Gastroesophageal sphincter (tissue), 4 donors: ENCODE data around the gene MAPK6. TPM values are rescaled to one million over a fixed set of nuclear protein-coding genes. Genes with fewer than 3 reads are reported as not detected.

Experiments used
- ATAC-seq: fragments of 150-250 bp; one replicate; pipeline ENCODE4 v1.9.1; 2016; ENCODE audit warnings: mild to moderate bottlenecking, moderate library complexity
- H3K27ac ChIP-seq, 4 donors: fragments of 200-600 bp; sonication (generic) in 3 of 4; 1 replicate in 3 of 4; 2 replicates in 1 of 4; pipeline ENCODE4 v1.5.1; 2016 to 2019
- H3K27me3 ChIP-seq: fragments of 200-600 bp; sonication (generic); one replicate; pipeline ENCODE4 v1.5.1; 2019
- H3K36me3 ChIP-seq, 2 donors: fragments of 200-600 bp; sonication (generic); one replicate each; pipeline ENCODE4 v1.5.1; 2019; ENCODE audit warnings: control low read depth in 1 of 2
- H3K4me1 ChIP-seq, 3 donors: fragments of 200-600 bp; sonication (generic); 1 replicate in 2 of 3; 2 replicates in 1 of 3; pipeline ENCODE4 v1.5.1; 2016 to 2019; ENCODE audit warnings: control low read depth in 2 of 3
- H3K4me3 ChIP-seq, 2 donors: fragments of 200-600 bp; sonication (generic); one replicate each; pipeline ENCODE4 v1.5.1; 2019; ENCODE audit warnings: mild to moderate bottlenecking in 1 of 2, moderate library complexity in 1 of 2
- H3K9me3 ChIP-seq, 3 donors: fragments of 200-600 bp; sonication (generic); one replicate each; pipeline ENCODE4 v1.5.1; 2017 to 2019; ENCODE audit warnings: control low read depth in 2 of 3
- EP300 ChIP-seq: sonication (generic); formaldehyde crosslinking; IDR thresholded peaks from one replicate; pipeline ENCODE4 v1.6.1; 2017; ENCODE audit warnings: antibody characterized with exemption, mild to moderate bottlenecking
- POLR2A ChIP-seq, 2 donors: fragments of 450-650 bp; IDR thresholded peaks; one replicate each; pipeline ENCODE4 v1.6.1; 2017; ENCODE audit warnings: antibody characterized with exemption in 2 of 2, mild to moderate bottlenecking in 2 of 2, moderate library complexity in 1 of 2
- POLR2AphosphoS5 ChIP-seq: sonication (generic); formaldehyde crosslinking; IDR thresholded peaks from one replicate; pipeline ENCODE4 v1.6.1; 2017; ENCODE audit warnings: antibody characterized with exemption
- WGBS, 2 donors: methylation state at CpG; one replicate each; pipeline ENCODE4 v1.1.5; 2018; ENCODE audit warnings: low coverage in 1 of 2; 5-methylcytosine and 5-hydroxymethylcytosine counted together
- total RNA-seq, 4 donors: library from RNA; depleted of rRNA; stranded (reverse); fragments of >200 nt; gene quantifications; one replicate each; pipeline ENCODE4 v1.1.0, GENCODE V29; 2016
- TF ChIP-seq, protein P1 (sequence below), 4 experiments: fragments of 200-600 bp in 2 of 4; fragments of 450-650 bp in 2 of 4; sonication (generic) in 1 of 4; IDR thresholded peaks; one replicate each; pipeline ENCODE4 v1.5.1; 2017 to 2019; ENCODE audit warnings: antibody characterized with exemption in 4 of 4, mild to moderate bottlenecking in 2 of 4, moderate library complexity in 2 of 4

Gene MAPK6
- total RNA-seq, 4 donors from 2014 or later: 17.5 to 22.5 (median 20.7) TPM

DNA sequence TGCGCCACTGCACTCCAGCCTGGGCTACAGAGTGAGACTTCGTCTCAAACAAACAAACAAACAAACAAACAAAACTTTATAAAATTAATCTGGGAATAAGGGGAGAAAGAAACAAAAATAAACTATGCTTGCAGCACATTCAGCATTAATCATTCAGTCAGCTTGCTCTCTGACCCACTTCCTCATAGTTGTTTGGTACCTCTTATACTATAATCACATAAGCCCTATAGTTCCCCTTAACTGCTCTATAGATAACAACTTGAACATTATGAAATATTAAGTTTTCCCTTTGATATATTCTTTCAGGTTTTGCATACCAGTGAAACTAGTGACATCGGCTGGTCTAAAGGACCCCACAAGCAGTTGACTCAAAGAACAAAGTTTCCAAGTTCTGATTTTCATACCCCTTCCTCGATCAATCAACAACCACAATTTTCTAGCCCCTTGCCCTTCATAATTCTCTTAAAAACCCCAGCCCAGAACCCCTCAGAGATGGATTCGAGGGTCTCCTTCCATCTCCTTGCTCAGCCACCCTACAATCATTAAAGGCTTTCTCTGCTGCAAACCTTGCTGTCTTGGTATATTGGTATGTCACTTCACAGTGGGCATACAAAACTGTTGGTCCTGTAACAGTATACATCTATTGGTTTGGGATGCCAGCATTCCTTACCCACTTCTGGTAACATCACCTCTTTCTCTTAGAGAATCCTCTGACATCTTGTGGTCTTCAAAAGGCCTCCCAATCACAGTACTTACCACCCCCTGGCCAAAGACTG is 67.2 kb downstream of the MAPK6 start:
- TF ChIP-seq POLR2AphosphoS5 (no peak), EP300 (no peak), POLR2A (IDR thresholded peaks at IDR 0.05) (no peak)
- TF ChIP-seq, protein P1, sequence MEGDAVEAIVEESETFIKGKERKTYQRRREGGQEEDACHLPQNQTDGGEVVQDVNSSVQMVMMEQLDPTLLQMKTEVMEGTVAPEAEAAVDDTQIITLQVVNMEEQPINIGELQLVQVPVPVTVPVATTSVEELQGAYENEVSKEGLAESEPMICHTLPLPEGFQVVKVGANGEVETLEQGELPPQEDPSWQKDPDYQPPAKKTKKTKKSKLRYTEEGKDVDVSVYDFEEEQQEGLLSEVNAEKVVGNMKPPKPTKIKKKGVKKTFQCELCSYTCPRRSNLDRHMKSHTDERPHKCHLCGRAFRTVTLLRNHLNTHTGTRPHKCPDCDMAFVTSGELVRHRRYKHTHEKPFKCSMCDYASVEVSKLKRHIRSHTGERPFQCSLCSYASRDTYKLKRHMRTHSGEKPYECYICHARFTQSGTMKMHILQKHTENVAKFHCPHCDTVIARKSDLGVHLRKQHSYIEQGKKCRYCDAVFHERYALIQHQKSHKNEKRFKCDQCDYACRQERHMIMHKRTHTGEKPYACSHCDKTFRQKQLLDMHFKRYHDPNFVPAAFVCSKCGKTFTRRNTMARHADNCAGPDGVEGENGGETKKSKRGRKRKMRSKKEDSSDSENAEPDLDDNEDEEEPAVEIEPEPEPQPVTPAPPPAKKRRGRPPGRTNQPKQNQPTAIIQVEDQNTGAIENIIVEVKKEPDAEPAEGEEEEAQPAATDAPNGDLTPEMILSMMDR (IDR thresholded peaks at IDR 0.05): no peak
- Histone ChIP-seq H3K4me1 (no peaks in the 10 kb centered on the region), H3K4me3 (no peak overlapping the region), H3K36me3 (no peaks in the 10 kb centered on the region), H3K27ac (no peak overlapping the region), H3K27me3 (no peaks in the 10 kb centered on the region), H3K9me3 (peaks cover 0 to 19% (median 0%) of the 10 kb centered on the region in 3 donors)
- 86 to 97% methylated on average over 5 of the region's 5 CpGs for WGBS, 2 donors
- ATAC-seq: no peak

GRCh38 chr15:52090193-52090592 is 71.2 kb downstream of the MAPK6 start:
- no peak for ATAC-seq
- H3K27ac ChIP-seq: no peak overlapping the region
- H3K4me3 ChIP-seq: no peak overlapping the region
- peaks cover 0 to 11% (median 7%) of the 10 kb centered on the region in 3 donors for H3K4me1 ChIP-seq
- TF ChIP-seq, protein P1 (IDR thresholded peaks at IDR 0.05): no peak
- no peak for TF ChIP-seq POLR2AphosphoS5
- TF ChIP-seq POLR2A (IDR thresholded peaks at IDR 0.05): no peak
- no peak for TF ChIP-seq EP300
- H3K27me3 ChIP-seq: no peaks in the 10 kb centered on the region
- H3K36me3 ChIP-seq: no peaks in the 10 kb centered on the region
- peaks cover 0 to 19% (median 0%) of the 10 kb centered on the region in 3 donors for H3K9me3 ChIP-seq

DNA sequence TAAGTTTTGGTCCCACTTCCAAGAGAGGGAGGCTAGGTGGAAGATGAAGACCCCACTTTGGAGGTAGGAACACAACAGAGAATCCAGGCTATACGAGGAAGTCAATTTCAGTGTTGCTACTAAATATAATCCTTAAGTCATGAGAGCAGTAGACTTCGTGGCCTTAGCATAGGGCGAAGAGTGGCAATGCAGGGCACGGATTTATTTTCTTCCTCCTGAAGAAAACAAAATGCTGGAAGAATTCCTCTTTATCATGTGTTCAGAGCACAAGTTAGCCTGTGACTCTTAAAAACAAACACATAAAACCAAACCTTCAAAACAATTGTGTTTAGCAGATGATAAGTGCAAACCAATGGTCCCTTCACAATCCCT is 74.1 kb downstream of the MAPK6 start:
- Histone ChIP-seq H3K36me3 (no peaks in the 10 kb centered on the region), H3K4me3 (no peak overlapping the region), H3K27me3 (no peaks in the 10 kb centered on the region), H3K27ac (no peak overlapping the region), H3K9me3 (peaks cover 0 to 9% (median 0%) of the 10 kb centered on the region in 3 donors), H3K4me1 (peaks cover 0 to 11% (median 7%) of the 10 kb centered on the region in 3 donors)
- TF ChIP-seq POLR2AphosphoS5 (no peak), EP300 (no peak), POLR2A (IDR thresholded peaks at IDR 0.05) (no peak)
- TF ChIP-seq, protein P1 (IDR thresholded peaks at IDR 0.05): no peak
- no peak for ATAC-seq
- WGBS, 2 donors: 60 to 80% methylated on average over 4 of the region's 4 CpGs

- H3K4me1 ChIP-seq: peaks cover 0 to 11% (median 7%) of the 10 kb centered on the region in 3 donors
- WGBS, 2 donors: 34 to 79% methylated on average over 5 to 6 of the region's 12 CpGs
- H3K9me3 ChIP-seq: peaks cover 0 to 9% (median 0%) of the 10 kb centered on the region in 3 donors
- no peak overlapping the region for H3K4me3 ChIP-seq
- peak; percentile 78 for ATAC-seq
- peak overlapping the region in 3 of 4 donors; percentile 20 to 57 (median 43) for H3K27ac ChIP-seq
- H3K27me3 ChIP-seq: no peaks in the 10 kb centered on the region
- TF ChIP-seq POLR2AphosphoS5: peak; percentile 6
- no peak for TF ChIP-seq EP300
- no peaks in the 10 kb centered on the region for H3K36me3 ChIP-seq
Measured at GRCh38 chr15:52093539-52094510, 74.8 kb downstream of the MAPK6 start.
